K562 (cell line): ENCODE data around the gene CREG1. TPM values are rescaled to one million over a fixed set of nuclear protein-coding genes. Genes with fewer than 3 reads are reported as not detected.
A peak's percentile ranks its signal among the peaks of the same experiment; 100 is the strongest.

Source experiments
- ADNP ChIP-seq: fragments of 200-800 bp; sonication (Bioruptor generic); IDR thresholded peaks from 2 replicates; pipeline ENCODE4 v1.6.1; 2016; ENCODE audit warnings: missing genetic modification characterization, missing compliant biosample characterization
- ATF6 ChIP-seq: sonication (generic); formaldehyde crosslinking; IDR thresholded peaks from 2 replicates; pipeline ENCODE4 v1.4.0; 2020; ENCODE audit warnings: mild to moderate bottlenecking, missing genetic modification reagents
- BRD4 ChIP-seq: fragments of 200-600 bp; sonication (generic); IDR thresholded peaks from 2 replicates; pipeline ENCODE4 v1.6.1; 2017; ENCODE audit warnings: inconsistent platforms
- C11orf30 ChIP-seq: fragments of 450-650 bp; IDR thresholded peaks from 2 replicates; pipeline ENCODE4 v1.6.1; 2016; ENCODE audit warnings: low read depth, mild to moderate bottlenecking
- CBX3 ChIP-seq, 2 experiments: IDR thresholded peaks; 1 replicate in 1 of 2; 2 replicates in 1 of 2; pipeline ENCODE4 v1.6.1; 2012; ENCODE audit warnings: inconsistent platforms in 2 of 2, low read length in 2 of 2, borderline replicate concordance in 1 of 2, control low read depth in 1 of 2
- CREBBP ChIP-seq: IDR thresholded peaks from one replicate; pipeline ENCODE4 v1.6.1; 2012; ENCODE audit warnings: low read depth, mild to moderate bottlenecking, control low read depth, inconsistent platforms, low read length
- DMBX1 ChIP-seq: fragments of 250-450 bp; sonication (Bioruptor Pico); IDR thresholded peaks from 2 replicates; pipeline ENCODE4 v1.8.0; 2022; ENCODE audit warnings: inconsistent platforms, mild to moderate bottlenecking, moderate library complexity, borderline replicate concordance
- ETV1 ChIP-seq: fragments of 450-650 bp; conservative IDR thresholded peaks from 2 replicates; pipeline ENCODE4 v1.6.1; 2016; ENCODE audit warnings: missing genetic modification characterization, control low read depth, low read depth, missing compliant biosample characterization
- GABPA ChIP-seq: fragments of 200-800 bp; sonication (Bioruptor generic); conservative IDR thresholded peaks from 2 replicates; pipeline ENCODE4 v1.6.1; 2016; ENCODE audit warnings: low read depth, missing genetic modification characterization, missing compliant biosample characterization
- GATAD2A ChIP-seq: fragments of 450-650 bp; IDR thresholded peaks from 2 replicates; pipeline ENCODE4 v1.6.1; 2017
- HES1 ChIP-seq: fragments of 450-650 bp; IDR thresholded peaks from 2 replicates; pipeline ENCODE4 v1.6.1; 2016; ENCODE audit warnings: low read depth, mild to moderate bottlenecking, moderate library complexity
- KDM1A ChIP-seq, 2 experiments: fragments of 450-650 bp; IDR thresholded peaks; 2 replicates each; pipeline ENCODE4 v1.6.1; 2016; ENCODE audit warnings: mild to moderate bottlenecking in 2 of 2
- KLF6 ChIP-seq: fragments of 250-450 bp; sonication (Bioruptor Pico); IDR thresholded peaks from 2 replicates; pipeline ENCODE4 v1.4.0; 2020; ENCODE audit warnings: mild to moderate bottlenecking, moderate library complexity, borderline replicate concordance
- PCBP1 ChIP-seq: fragments of 200-400 bp; formaldehyde crosslinking; IDR thresholded peaks from 2 replicates; pipeline ENCODE4 v1.6.1; 2018; ENCODE audit warnings: mild to moderate bottlenecking, low read depth, low read length; ENCODE audit not compliant: poor library complexity, severe bottlenecking
- POLR2A ChIP-seq: fragments of 450-650 bp; conservative IDR thresholded peaks from 2 replicates; pipeline ENCODE4 v1.6.1; 2016
- RBM15 ChIP-seq: fragments of 200-400 bp; formaldehyde crosslinking; IDR thresholded peaks from 2 replicates; pipeline ENCODE4 v1.6.1; 2018; ENCODE audit warnings: mild to moderate bottlenecking, low read length, moderate library complexity; ENCODE audit not compliant: insufficient read depth
- SUPT5H ChIP-seq: fragments of 450-650 bp; IDR thresholded peaks from 2 replicates; pipeline ENCODE4 v1.6.1; 2016
- TEAD2 ChIP-seq: fragments of 450-650 bp; IDR thresholded peaks from 2 replicates; pipeline ENCODE4 v1.6.1; 2016; ENCODE audit warnings: missing genetic modification characterization, control low read depth, missing compliant biosample characterization
- ZBTB1 ChIP-seq: sonication (generic); formaldehyde crosslinking; IDR thresholded peaks from 2 replicates; pipeline ENCODE4 v1.8.1; 2023; ENCODE audit warnings: missing genetic modification reagents, low read depth, mild to moderate bottlenecking, borderline replicate concordance
- ZNF316 ChIP-seq: fragments of 450-650 bp; IDR thresholded peaks from 2 replicates; pipeline ENCODE4 v1.6.1; 2016
- ZNF384 ChIP-seq: IDR thresholded peaks from 2 replicates; pipeline ENCODE4 v1.6.1; 2012; ENCODE audit warnings: low read depth, low read length, improper control_type of control experiment
- ZNF766 ChIP-seq: fragments of 200-800 bp; sonication (Bioruptor generic); conservative IDR thresholded peaks from 2 replicates; pipeline ENCODE4 v1.6.1; 2016; ENCODE audit warnings: missing genetic modification characterization, missing compliant biosample characterization
- polyA plus RNA-seq, 8 experiments: library from polyadenylated mRNA; depleted of rRNA in 4 of 8; stranded (reverse) in 5 of 8; unstranded in 3 of 8; fragments of >200 nt; fragmentation: Nextera tagmentation in 2 of 8; fragmentation: Illumina TruSeq in 1 of 8; extraction: Ambion mirVana in 2 of 8; extraction: Trizol in 1 of 8; gene quantifications; 2 replicates each; pipeline versions ENCODE4 v1.2.1 to v1.2.3, GENCODE V29; 2011 to 2014; ENCODE audit warnings: inconsistent platforms in 1 of 8, missing spikeins in 1 of 8
- total RNA-seq, 7 experiments: library from RNA; depleted of rRNA in 6 of 7; stranded (reverse); fragments of >200 nt in 6 of 7; fragmentation: Illumina TruSeq in 2 of 7; extraction: Trizol in 2 of 7; gene quantifications; 2 replicates each; pipeline versions ENCODE4 v1.2.1 to v1.2.3, GENCODE V29; 2011 to 2021; ENCODE audit warnings: low replicate concordance in 1 of 7

Gene CREG1
- total and polyA plus RNA-seq, 9 of the 15 experiments (the other 6 are each of a cell fraction or from before 2014, with no cell fraction given): 45.7 to 272 (median 161) TPM

GRCh38 chr1:167554028-167554779 is 642 bp upstream of the CREG1 start (continued):
- TF ChIP-seq TEAD2 (tag): no peak
- peak; percentile 12; the same call in 1 of the 2 replicates for TF ChIP-seq GATAD2A
- TF ChIP-seq ETV1 (tag): 0 out of 2 replicates have a peak, but pooled peaks have one; percentile 11
- TF ChIP-seq HES1: no peak
- TF ChIP-seq DMBX1: 0 out of 2 replicates have a peak, but pooled peaks have one; percentile 29
- peak; percentile 13 for TF ChIP-seq ZNF766 (CRISPR knock-in tag)
- TF ChIP-seq BRD4: no peak
- TF ChIP-seq ZNF316: peak; percentile 85
- TF ChIP-seq PCBP1: no peak
- 0 out of 2 replicates have a peak, but pooled peaks have one; percentile 35 for TF ChIP-seq ZBTB1
- no peak for TF ChIP-seq ZNF384
- TF ChIP-seq CBX3 (IDR thresholded peaks at IDR 0.05; ENCODE audit: borderline replicate concordance in 1 of 2, low read length in 2 of 2): 0 out of 3 replicates have a peak, but pooled peaks of 1 of the 2 experiments have one; percentile 21
- peak; percentile 25; the same call in 1 of the 2 replicates for TF ChIP-seq SUPT5H
- TF ChIP-seq GABPA: 0 out of 2 replicates have a peak, but pooled peaks have one; percentile 24
- no peak for TF ChIP-seq ADNP (tag)
- TF ChIP-seq ATF6 (CRISPR knock-in tag): no peak
- peak; percentile 71 for TF ChIP-seq C11orf30
- TF ChIP-seq KDM1A (IDR thresholded peaks at IDR 0.05): 0 out of 4 replicates have a peak, but pooled peaks of 1 of the 2 experiments have one; percentile 6
- TF ChIP-seq KLF6: no peak
- no peak for TF ChIP-seq CREBBP
- no peak for TF ChIP-seq RBM15
- TF ChIP-seq POLR2A: peak; percentile 41
